Neutrophil (primary cell): ENCODE results near the gene IL9.

Source experiments
- H3K27ac ChIP-seq: fragments of 200-600 bp; sonication (generic); 2 replicates; pipeline ENCODE4 v1.5.1; 2016; ENCODE audit warnings: mild to moderate bottlenecking, moderate library complexity
- H3K27me3 ChIP-seq: fragments of 200-600 bp; sonication (generic); 2 replicates; pipeline ENCODE4 v1.6.0; 2016; ENCODE audit warnings: mild to moderate bottlenecking
- H3K36me3 ChIP-seq: fragments of 200-600 bp; sonication (generic); 2 replicates; pipeline ENCODE4 v1.5.1; 2017
- H3K4me1 ChIP-seq, 2 experiments: fragments of 200-600 bp in 1 of 2; sonication (generic) in 1 of 2; 1 replicate in 1 of 2; 2 replicates in 1 of 2; pipeline versions ENCODE4 v1.5.1 to v1.6.1; 2013 to 2016; ENCODE audit warnings: low read depth in 1 of 2, low read length in 1 of 2, mild to moderate bottlenecking in 1 of 2, moderate library complexity in 1 of 2; ENCODE audit not compliant: control insufficient read depth in 1 of 2, insufficient read depth in 1 of 2
- H3K4me3 ChIP-seq, 2 experiments: fragments of 200-600 bp in 1 of 2; sonication (generic) in 1 of 2; 1 replicate in 1 of 2; 2 replicates in 1 of 2; pipeline ENCODE4 v1.5.1; 2013 to 2016; ENCODE audit warnings: low read depth in 1 of 2, low read length in 1 of 2, mild to moderate bottlenecking in 1 of 2, moderate library complexity in 1 of 2
- H3K9me3 ChIP-seq: fragments of 200-600 bp; sonication (generic); 2 replicates; pipeline ENCODE4 v1.5.1; 2016
- CTCF ChIP-seq: fragments of 200-600 bp; sonication (generic); IDR thresholded peaks from 2 replicates; pipeline ENCODE4 v1.5.1; 2016; ENCODE audit warnings: antibody characterized with exemption

The IL9 gene

DNA sequence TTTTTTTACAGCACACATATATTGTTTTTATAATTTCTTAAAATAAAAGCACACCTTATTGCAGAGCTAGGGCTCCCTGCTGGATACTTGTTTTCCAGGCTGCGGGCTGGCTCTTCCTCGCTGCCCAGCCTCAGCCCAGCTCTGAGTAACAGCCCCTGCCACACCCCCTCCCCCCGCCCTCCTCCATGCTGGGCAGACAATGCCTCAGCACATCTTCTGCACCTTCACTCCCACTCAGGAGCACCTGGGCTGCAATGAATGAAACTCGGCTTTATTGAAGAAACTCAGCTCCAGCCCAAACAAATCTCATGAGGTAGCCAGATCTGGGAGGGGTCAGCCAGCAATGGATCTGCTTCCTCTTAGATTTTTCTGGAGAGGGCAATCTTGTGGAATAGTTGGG is 9.5 kb downstream of the IL9 start:
- H3K27me3 ChIP-seq, result peaks cover 43% of the 10 kb centered on the region
- H3K4me3 ChIP-seq, result no peak overlapping the region
- H3K36me3 ChIP-seq, result no peaks in the 10 kb centered on the region
- no peak overlapping the region for H3K27ac ChIP-seq
- no peaks in the 10 kb centered on the region for H3K9me3 ChIP-seq
- TF ChIP-seq CTCF, result no peak
- H3K4me1 ChIP-seq, result no peaks in the 10 kb centered on the region

DNA sequence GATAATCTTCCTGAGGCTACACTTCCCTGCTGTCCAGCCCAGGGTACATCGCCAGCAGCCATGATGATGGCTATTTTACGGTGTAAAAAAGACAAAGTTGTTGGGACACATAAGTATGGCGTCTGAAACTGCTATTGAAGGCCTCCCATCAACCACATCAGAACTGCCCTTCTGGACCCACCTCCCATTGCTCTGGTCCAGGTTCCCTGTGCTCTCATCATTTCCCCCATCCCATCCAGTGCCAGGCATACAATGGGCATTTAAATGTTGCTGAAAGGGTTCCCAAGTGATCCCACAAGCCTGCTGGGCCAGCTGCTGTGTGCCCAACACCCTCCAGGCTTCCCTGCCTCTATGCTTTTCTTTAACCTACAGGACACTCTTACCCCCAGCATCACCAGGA is 10.6 kb downstream of the IL9 start:
- TF ChIP-seq CTCF, result no peak
- Histone ChIP-seq H3K4me3 (no peak overlapping the region), H3K27ac (no peak overlapping the region), H3K9me3 (no peaks in the 10 kb centered on the region), H3K27me3 (peaks cover 50% of the 10 kb centered on the region), H3K4me1 (no peaks in the 10 kb centered on the region), H3K36me3 (no peaks in the 10 kb centered on the region)

DNA sequence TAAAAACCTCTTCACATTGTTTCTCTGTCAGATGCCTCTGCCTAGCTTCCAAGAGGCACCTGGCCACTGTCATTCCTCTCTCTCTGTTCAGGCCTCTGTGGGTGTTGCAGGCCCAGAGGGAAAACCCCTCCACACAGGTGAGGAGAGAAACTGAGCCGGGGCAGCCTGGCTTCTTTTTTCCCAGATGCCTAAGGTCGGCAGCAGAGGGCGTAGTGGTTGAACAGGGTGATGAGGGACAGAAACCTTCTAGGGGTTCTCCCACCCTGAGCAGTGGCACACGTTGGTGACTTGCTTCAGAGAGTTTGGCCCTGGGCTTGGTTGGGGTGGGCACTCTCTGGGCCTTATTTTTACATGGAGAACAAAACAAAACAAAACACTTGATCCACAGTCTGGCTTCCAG is 12.2 kb downstream of the IL9 start:
- no peaks in the 10 kb centered on the region for H3K36me3 ChIP-seq
- no peaks in the 10 kb centered on the region for H3K4me1 ChIP-seq
- TF ChIP-seq CTCF, result no peak
- no peak overlapping the region for H3K27ac ChIP-seq
- no peaks in the 10 kb centered on the region for H3K9me3 ChIP-seq
- no peak overlapping the region for H3K4me3 ChIP-seq
- H3K27me3 ChIP-seq, result peaks cover 50% of the 10 kb centered on the region

DNA sequence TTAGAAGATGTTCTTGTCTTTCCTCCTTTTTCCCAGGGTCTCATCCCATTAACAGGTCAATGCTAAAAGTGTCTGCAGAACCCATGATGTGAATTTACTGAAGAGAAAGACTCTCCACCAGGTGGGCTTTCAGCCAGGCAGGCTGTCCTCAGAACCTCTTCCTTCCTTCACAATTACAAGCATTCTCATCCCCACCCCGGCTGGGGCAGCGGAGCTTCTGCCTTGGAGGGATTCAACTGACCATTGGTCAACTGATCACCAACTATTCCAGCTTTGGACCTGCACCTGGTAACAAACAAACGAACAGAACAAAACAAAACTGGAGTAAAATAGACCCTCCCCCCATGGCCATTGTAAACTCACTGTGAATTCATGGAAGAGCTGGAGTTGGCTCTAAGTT is 12.6 kb downstream of the IL9 start:
- no peak overlapping the region for H3K4me3 ChIP-seq
- TF ChIP-seq CTCF, result no peak
- H3K9me3 ChIP-seq, result no peaks in the 10 kb centered on the region
- H3K36me3 ChIP-seq, result no peaks in the 10 kb centered on the region
- no peaks in the 10 kb centered on the region for H3K4me1 ChIP-seq
- H3K27ac ChIP-seq, result no peak overlapping the region
- H3K27me3 ChIP-seq, result peaks cover 48% of the 10 kb centered on the region

DNA sequence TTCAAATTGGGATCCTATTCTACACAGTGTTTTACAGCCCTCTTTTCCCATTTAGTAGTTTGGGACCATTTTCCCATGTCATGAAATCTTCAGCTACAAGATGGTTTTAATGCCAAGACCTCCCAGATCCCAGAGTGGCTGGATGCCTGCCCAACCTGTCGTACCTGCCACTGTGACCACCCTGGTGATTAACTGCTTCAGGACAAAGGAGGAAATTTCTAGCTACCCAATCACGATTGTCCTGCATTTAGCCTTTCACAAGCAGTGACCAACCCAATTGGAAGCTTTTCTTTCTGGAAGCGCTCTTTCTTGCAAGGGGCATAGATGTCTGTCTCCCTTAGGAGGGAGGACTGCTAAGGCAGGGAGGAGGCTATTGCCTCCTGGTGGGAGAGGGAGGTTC is 13.8 kb downstream of the IL9 start:
- H3K9me3 ChIP-seq, result no peaks in the 10 kb centered on the region

More for the DNA sequence above, 13.8 kb downstream of the IL9 start:
- Histone ChIP-seq H3K36me3 (no peaks in the 10 kb centered on the region), H3K4me1 (no peaks in the 10 kb centered on the region), H3K27me3 (peaks cover 43% of the 10 kb centered on the region), H3K4me3 (no peak overlapping the region), H3K27ac (no peak overlapping the region)
- no peak for TF ChIP-seq CTCF
